ENCODE results near the gene ZFHX2. TPM values are rescaled to one million over a fixed set of nuclear protein-coding genes. Genes with fewer than 3 reads are reported as not detected.

ZFHX2 gene
- total RNA-seq, 1 experiment from 2014 or later = 19.4 TPM

DNA sequence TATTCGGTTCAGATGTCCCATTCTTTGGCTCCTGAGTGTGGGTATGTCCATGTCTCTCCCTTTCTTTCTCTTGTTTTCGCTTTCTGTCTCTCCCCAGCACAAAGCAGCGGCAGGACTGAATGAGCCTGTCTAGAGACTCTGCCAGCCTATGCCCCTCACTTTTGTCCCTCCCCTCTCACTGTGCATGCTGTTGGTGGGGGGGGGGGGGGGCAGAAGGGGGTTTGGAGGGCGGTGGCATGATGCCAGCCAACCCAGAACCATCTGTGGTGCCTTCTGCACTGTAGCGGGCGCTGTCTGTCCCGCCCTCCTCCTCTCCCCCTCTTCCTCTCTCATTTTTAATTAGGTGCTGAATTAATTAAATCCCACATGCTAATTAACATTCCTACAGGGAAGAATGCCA is 64.3 kb downstream of the ZFHX2 start:
- Histone ChIP-seq H3K9ac (ENCODE audit: extremely low read depth, insufficient read length, low read length) (no peak overlapping the region), H2BK15ac (ENCODE audit: low read depth, low read length) (no peak overlapping the region), H4K8ac (replicated peaks; ENCODE audit: insufficient read length, low read depth, low read length) (no peak overlapping the region), H2BK20ac (ENCODE audit: low read depth, low read length, poor library complexity, severe bottlenecking) (no peak overlapping the region), H3K27me3 (ENCODE audit: insufficient read depth, low read length) (no peaks in the 10 kb centered on the region), H2AFZ (ENCODE audit: low read length) (no peak overlapping the region), H4K91ac (ENCODE audit: insufficient read length, low read depth, low read length) (no peak overlapping the region), H2BK12ac (ENCODE audit: insufficient read length, low read depth, low read length) (no peak overlapping the region), H2AK5ac (ENCODE audit: insufficient read length, low read length) (no peak overlapping the region), H3K4me2 (ENCODE audit: insufficient read depth, insufficient read length, low read length) (no peak overlapping the region), H3K56ac (ENCODE audit: insufficient read length, low read depth, low read length) (no peak overlapping the region), H2BK5ac (ENCODE audit: insufficient read length, low read length) (no peak overlapping the region), H3K23me2 (ENCODE audit: insufficient read length, low read depth, low read length, poor library complexity, severe bottlenecking) (no peaks in the 10 kb centered on the region), H3K4ac (ENCODE audit: low read depth, low read length) (no peak overlapping the region), H3K79me2 (ENCODE audit: insufficient read depth, low read length) (no peaks in the 10 kb centered on the region), H3K23ac (ENCODE audit: insufficient read length, low read depth, low read length) (no peak overlapping the region), H4K20me1 (ENCODE audit: control insufficient read depth, insufficient read depth, insufficient read length) (no peaks in the 10 kb centered on the region), H2BK120ac (ENCODE audit: low read depth, low read length, poor library complexity, severe bottlenecking) (no peak overlapping the region), H3T11ph (ENCODE audit: low read length) (no peak overlapping the region), H3K4me1 (ENCODE audit: insufficient read depth, low read length) (peaks cover 20% of the 10 kb centered on the region), H3K9me3 (ENCODE audit: control insufficient read depth, low read depth, low read length) (no peaks in the 10 kb centered on the region), H4K5ac (ENCODE audit: insufficient read length, low read depth, low read length) (no peak overlapping the region), H3K79me1 (ENCODE audit: insufficient read depth, low read depth, low read length, poor library complexity, severe bottlenecking) (no peaks in the 10 kb centered on the region), H3K27ac (ENCODE audit: insufficient read length, low read depth, low read length) (no peak overlapping the region), H3K18ac (ENCODE audit: insufficient read length, low read depth, low read length) (no peak overlapping the region), H3K14ac (ENCODE audit: insufficient read depth, low read length) (no peak overlapping the region)
- Mint-ChIP-seq H3K9me3 (no peaks in the 10 kb centered on the region; a peak in 1 of 5 replicates), H3K27ac (0 out of 7 replicates have a peak overlapping the region, but pooled peaks of 1 of the 3 experiments have one; percentile 98), H3K4me1 (peaks cover 49 to 55% of the 10 kb centered on the region in 2 experiments), H3K36me3 (ENCODE audit: insufficient read depth in 1 of 3, low read depth in 3 of 3) (no peaks in the 10 kb centered on the region; a peak in 1 of 7 replicates), H3K4me3 (peak overlapping the region in 1 of 2 experiments; percentile 30; a peak in 1 of 5 replicates), H3K27me3 (ENCODE audit: low read depth) (no peaks in the 10 kb centered on the region)
- DNase-seq = no peak
- WGBS (ENCODE audit: extremely low coverage, insufficient read length, low lambda C conversion rate) = no CpG with 5 or more reads among the region's 7 CpGs
- no peak for TF ChIP-seq CTCF (conservative IDR thresholded peaks at IDR 0.05)

Measured in H9 (cell line).